Activated CD8-positive, alpha-beta memory T cell treated with anti-CD3 and anti-CD28 coated beads, Interleukin-2, amount 50 U/mL, for 1 hour (primary cell): ENCODE results near the gene SLC7A14.

Source experiments
- DNase-seq: peaks from one replicate; pipeline ENCODE4 v3.0.0-alpha.2; 2020; ENCODE audit errors: extremely low read depth

Gene SLC7A14

GRCh38 chr3:170585937-170586310, at the start of gene SLC7A14:
TSS of gene SLC7A14 (minus strand) at chr3:170586075. CDS start at chr3:170526936, 59,139 bp downstream.
- no peak for DNase-seq

- no peak for DNase-seq
Measured at GRCh38 chr3:170635385-170635735, 49.5 kb upstream of the SLC7A14 start.

- no peak for DNase-seq
Measured at GRCh38 chr3:170634663-170635384, 48.9 kb upstream of the SLC7A14 start.

- DNase-seq = no peak
Measured at GRCh38 chr3:170633573-170633972, 47.7 kb upstream of the SLC7A14 start.

GRCh38 chr3:170632780-170633179, 46.9 kb upstream of the SLC7A14 start:
- DNase-seq = no peak

- no peak for DNase-seq
Measured at GRCh38 chr3:170631755-170632488, 46.0 kb upstream of the SLC7A14 start.

GRCh38 chr3:170623524-170623923, 37.6 kb upstream of the SLC7A14 start:
- no peak for DNase-seq

- no peak for DNase-seq
Measured at GRCh38 chr3:170622369-170623159, 36.7 kb upstream of the SLC7A14 start.

GRCh38 chr3:170621256-170621655, 35.4 kb upstream of the SLC7A14 start:
- no peak for DNase-seq

- no peak for DNase-seq
Measured at GRCh38 chr3:170614214-170614966, 28.5 kb upstream of the SLC7A14 start.

- no peak for DNase-seq
Measured at GRCh38 chr3:170611751-170612150, 25.9 kb upstream of the SLC7A14 start.

GRCh38 chr3:170610321-170610884, 24.5 kb upstream of the SLC7A14 start:
- DNase-seq = no peak

- DNase-seq = no peak
Measured at GRCh38 chr3:170608475-170608874, 22.6 kb upstream of the SLC7A14 start.

- DNase-seq = no peak
Measured at GRCh38 chr3:170606675-170607074, 20.8 kb upstream of the SLC7A14 start.

- no peak for DNase-seq
Measured at GRCh38 chr3:170605490-170605889, 19.6 kb upstream of the SLC7A14 start.

GRCh38 chr3:170603770-170604510, 18.1 kb upstream of the SLC7A14 start:
- DNase-seq = no peak

- DNase-seq = no peak
Measured at GRCh38 chr3:170602556-170602955, 16.7 kb upstream of the SLC7A14 start.

GRCh38 chr3:170600005-170600624, 14.2 kb upstream of the SLC7A14 start:
- DNase-seq = no peak

GRCh38 chr3:170599091-170599490, 13.2 kb upstream of the SLC7A14 start:
- DNase-seq = no peak

GRCh38 chr3:170598091-170598502, 12.2 kb upstream of the SLC7A14 start:
- no peak for DNase-seq
